Activated naive CD8-positive, alpha-beta T cell treated with anti-CD3 and anti-CD28 coated beads, Interleukin-2, amount 50 U/mL, for 16 hours (primary cell): ENCODE measurements around the gene DLEC1.

Experiments used
- DNase-seq: peaks from one replicate; pipeline ENCODE4 v3.0.0-alpha.2; 2020; ENCODE audit warnings: low read depth, low spot score

Gene DLEC1

GRCh38 chr3:38107911-38108648, 69.1 kb downstream of the DLEC1 start:
- no peak for DNase-seq

GRCh38 chr3:38108649-38109579, 69.9 kb downstream of the DLEC1 start:
- no peak for DNase-seq

GRCh38 chr3:38109580-38110313, 70.7 kb downstream of the DLEC1 start:
- DNase-seq = no peak

- DNase-seq = no peak
These were observed 71.5 kb downstream of the DLEC1 start for GRCh38 chr3:38110314-38111050.

- no peak for DNase-seq
These were observed 72.2 kb downstream of the DLEC1 start for GRCh38 chr3:38111201-38111600.

DNA sequence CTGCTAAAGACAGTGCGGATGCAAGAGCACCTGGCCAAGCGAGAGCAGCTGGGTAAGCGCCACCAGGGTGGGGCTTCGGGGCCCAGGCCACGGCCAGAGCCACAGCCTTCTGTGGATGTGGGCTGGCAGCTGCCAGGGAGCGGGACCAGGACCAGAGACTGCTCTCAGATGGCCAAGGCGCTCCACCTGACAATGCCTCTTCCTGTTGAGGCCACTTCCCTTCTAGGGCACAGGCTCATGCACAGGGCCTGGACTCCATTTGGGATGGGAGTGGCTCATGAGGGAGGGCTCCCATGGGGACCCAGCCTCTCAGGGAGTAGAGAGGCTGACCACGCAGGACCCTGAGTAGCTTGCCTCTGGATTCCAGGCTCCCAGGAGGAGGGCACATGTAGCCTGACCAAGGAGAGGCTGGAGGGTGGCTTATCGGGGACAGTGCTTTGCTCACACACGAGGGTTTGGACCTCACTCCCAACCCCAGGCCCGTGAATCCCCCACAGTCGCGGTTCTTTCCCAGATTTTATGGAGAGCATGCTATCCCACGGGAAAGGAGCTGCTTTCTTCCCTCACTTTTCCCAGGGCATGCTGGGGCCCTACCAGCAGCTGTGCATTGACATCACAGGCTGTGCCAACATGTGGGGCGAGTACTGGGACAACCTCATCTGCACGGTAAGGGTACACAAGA, 72.8 kb downstream of the DLEC1 start:
- no peak for DNase-seq

DNA sequence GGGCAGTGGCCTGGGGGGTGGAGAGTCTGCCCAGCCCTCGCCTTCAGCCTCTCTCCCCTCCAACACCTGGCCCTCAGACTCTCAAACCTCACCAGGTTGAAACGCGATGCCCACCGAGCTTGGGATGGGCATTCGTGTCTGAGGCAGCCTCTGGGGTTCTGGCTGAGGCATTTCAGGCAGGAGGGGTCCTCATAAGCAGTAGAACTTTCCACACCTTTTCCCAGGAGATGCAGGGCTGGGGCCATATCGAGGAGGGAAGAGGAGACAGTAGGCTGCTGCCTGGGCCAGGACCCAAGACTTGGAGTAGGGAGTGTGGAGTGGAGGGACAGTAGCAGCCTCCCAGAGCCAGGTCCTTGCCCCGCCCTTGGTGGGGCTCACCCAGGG, 73.4 kb downstream of the DLEC1 start:
- no peak for DNase-seq

DNA sequence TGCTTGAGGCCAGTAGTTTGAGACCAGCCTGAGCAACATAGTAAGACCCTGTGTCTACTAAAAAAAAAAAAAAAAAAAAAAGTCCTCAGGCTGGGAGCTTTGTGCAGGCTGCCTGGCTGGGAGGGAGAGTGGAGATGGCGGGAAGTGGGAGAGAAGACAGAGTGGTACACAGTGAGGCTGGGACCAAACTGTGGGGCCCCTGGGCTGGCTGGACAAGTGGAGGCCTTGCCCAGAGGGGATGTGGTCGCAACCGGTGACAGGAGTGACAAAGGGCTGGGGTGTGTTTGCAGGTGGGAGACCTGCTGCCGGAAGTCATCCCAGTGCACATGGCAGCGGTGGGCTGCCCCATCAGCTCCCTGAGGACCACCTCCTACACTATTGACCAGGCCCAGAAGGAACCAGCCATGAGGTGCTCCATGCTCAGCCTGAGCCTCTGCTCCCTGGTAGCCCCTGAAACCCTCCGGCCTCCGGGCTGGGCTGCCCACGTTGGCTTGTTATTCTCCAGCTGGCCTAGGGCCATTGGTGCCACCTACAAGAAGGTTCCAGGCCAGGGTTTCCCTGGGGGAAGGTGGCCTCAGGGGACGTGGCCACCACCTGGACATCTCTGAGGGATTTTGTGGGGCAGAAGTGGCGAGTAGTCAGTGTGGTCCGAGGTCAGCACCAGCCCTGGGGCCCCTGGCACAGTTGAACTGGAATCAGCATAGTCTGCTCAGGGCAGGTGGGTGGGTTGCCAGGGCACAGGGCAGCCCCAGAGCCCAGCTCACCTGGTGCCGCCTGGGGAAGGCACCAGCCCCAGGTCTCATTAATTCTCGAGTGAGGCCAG, 75.3 kb downstream of the DLEC1 start:
- no peak for DNase-seq

- DNase-seq = no peak
These were observed 76.1 kb downstream of the DLEC1 start for GRCh38 chr3:38114875-38115644.

GRCh38 chr3:38115645-38116427, 76.8 kb downstream of the DLEC1 start:
- DNase-seq = no peak

DNA sequence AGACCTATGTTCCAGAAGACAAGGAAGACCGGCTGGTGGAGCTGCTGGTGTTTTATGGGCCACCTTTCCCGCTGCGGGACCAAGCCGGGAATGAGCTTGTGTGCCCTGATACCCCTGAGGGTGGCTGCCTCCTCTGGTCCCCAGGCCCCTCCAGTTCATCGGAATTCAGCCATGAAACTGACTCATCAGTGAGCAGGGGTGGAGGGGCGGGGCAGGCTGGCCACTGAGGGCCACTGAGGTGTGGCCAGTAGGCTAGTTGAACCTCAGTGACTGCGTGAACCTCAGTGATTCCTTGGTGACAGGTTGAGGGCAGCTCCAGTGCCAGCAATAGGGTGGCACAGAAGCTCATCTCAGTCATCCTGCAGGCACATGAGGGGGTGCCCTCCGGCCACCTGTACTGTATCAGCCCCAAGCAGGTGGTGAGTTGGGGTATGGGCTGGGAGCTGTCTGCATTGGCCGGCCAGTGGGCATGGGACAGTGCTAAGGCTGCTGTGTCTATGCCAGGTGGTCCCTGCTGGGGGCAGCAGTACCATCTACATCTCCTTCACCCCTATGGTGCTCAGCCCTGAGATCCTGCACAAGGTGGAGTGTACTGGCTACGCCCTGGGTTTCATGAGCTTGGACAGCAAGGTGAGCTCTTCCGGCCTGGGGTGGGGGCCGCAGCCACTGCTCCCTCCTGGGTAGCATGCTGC, 77.6 kb downstream of the DLEC1 start:
- no peak for DNase-seq

GRCh38 chr3:38117163-38117716, 78.2 kb downstream of the DLEC1 start:
- no peak for DNase-seq

- peak; percentile 44 for DNase-seq
These were observed 78.9 kb downstream of the DLEC1 start for GRCh38 chr3:38117748-38118420.

- no peak for DNase-seq
These were observed 79.6 kb downstream of the DLEC1 start for GRCh38 chr3:38118421-38119247.

GRCh38 chr3:38119248-38119544, 80.2 kb downstream of the DLEC1 start:
- DNase-seq = no peak
